IPS DF 6.9 (cell line): ENCODE results near the gene VCX3B.
"Not testable (repeated sequence)": the region's sequence is repeated elsewhere in the genome, so short reads cannot be mapped to it uniquely, and the experiment has no call there.

ENCODE experiments used
- DNase-seq: peaks from one replicate; pipeline ENCODE4 v3.0.0-alpha.2; 2013; ENCODE audit warnings: low read depth, low spot score
- H3K27ac ChIP-seq: one replicate; pipeline ENCODE4 v1.5.1; 2013; ENCODE audit warnings: low read length, control low read depth
- H3K27me3 ChIP-seq: 2 replicates; pipeline ENCODE4 v1.6.1; 2013; ENCODE audit warnings: mild to moderate bottlenecking, low read length; ENCODE audit not compliant: control insufficient read depth, insufficient read depth
- H3K36me3 ChIP-seq: 2 replicates; pipeline ENCODE4 v1.6.1; 2013; ENCODE audit warnings: low read length; ENCODE audit not compliant: control insufficient read depth, insufficient read depth
- H3K4me1 ChIP-seq: 2 replicates; pipeline ENCODE4 v1.6.1; 2013; ENCODE audit warnings: low read length; ENCODE audit not compliant: control insufficient read depth, insufficient read depth
- H3K4me3 ChIP-seq: 2 replicates; pipeline ENCODE4 v1.5.1; 2013; ENCODE audit warnings: mild to moderate bottlenecking, low read length
- H3K9me3 ChIP-seq: 2 replicates; pipeline ENCODE4 v1.6.1; 2013; ENCODE audit warnings: low read length, inconsistent platforms; ENCODE audit not compliant: control insufficient read depth, insufficient read depth
- WGBS: extraction: QIAGEN DNeasy Blood & Tissue Kit; methylation state at CpG from one replicate; pipeline ENCODE4 v1.1.7; 2013; ENCODE audit warnings: mixed read lengths, missing lambda C conversion rate; ENCODE audit not compliant: insufficient read length, insufficient coverage; 5-methylcytosine and 5-hydroxymethylcytosine counted together

VCX3B gene

GRCh38 chrX:8464530-8464929 lies at the start of gene VCX3B:
Gene VCX3B, plus strand, starts transcription at chrX:8464830. Its CDS starts 621 bp downstream, at chrX:8465451.
- DNase-seq, H3K4me3 ChIP-seq, H3K27me3 ChIP-seq, H3K4me1 ChIP-seq, H3K27ac ChIP-seq, H3K9me3 ChIP-seq, H3K36me3 ChIP-seq: not testable (repeated sequence)
- no CpG with 5 or more reads among the region's 3 CpGs for WGBS

- Histone ChIP-seq H3K4me3 (no peak overlapping the region), H3K27me3 (no peaks in the 10 kb centered on the region), H3K27ac (no peak overlapping the region), H3K36me3 (no peaks in the 10 kb centered on the region), H3K4me1 (no peaks in the 10 kb centered on the region), H3K9me3 (no peaks in the 10 kb centered on the region)
- WGBS = no CpG with 5 or more reads among the region's 4 CpGs
- no peak for DNase-seq
These were observed 46.3 kb upstream of the VCX3B start for GRCh38 chrX:8418301-8418700.

- H3K27ac ChIP-seq = no peak overlapping the region
- no peaks in the 10 kb centered on the region for H3K9me3 ChIP-seq
- H3K4me3 ChIP-seq = no peak overlapping the region
- H3K27me3 ChIP-seq = no peaks in the 10 kb centered on the region
- DNase-seq = no peak
- H3K36me3 ChIP-seq = no peaks in the 10 kb centered on the region
- H3K4me1 ChIP-seq = no peaks in the 10 kb centered on the region
- WGBS = no CpG with 5 or more reads among the region's 1 CpG
These were observed 39.7 kb upstream of the VCX3B start for GRCh38 chrX:8424912-8425311.

DNA sequence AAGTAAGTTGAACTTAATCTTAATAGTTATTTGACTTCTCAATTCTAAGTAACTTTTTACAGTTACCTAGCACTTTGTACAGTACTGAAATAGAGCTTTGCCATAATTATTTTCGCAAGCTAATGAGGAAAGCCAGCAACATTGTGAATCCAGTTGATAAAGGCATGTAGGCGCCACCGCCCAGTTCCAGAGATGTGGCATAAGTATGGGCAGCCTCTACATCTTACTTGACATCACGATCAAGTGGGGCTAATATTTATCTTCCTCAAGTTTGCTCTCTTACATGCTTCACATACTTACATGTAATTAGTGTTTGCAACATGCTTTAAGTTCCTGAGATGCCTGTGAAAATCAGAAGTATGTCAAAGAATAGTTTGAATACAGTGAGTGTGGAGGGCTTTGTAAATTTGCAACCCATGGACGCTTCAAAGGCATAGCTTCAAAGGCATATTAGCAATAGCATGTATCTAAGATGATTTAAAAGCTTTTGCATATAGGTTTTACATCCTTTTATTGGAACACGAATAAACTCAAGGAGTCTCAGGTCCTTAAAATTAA lies 34.9 kb upstream of the VCX3B start:
- Histone ChIP-seq H3K27ac (no peak overlapping the region), H3K4me1 (no peaks in the 10 kb centered on the region), H3K4me3 (no peak overlapping the region), H3K27me3 (no peaks in the 10 kb centered on the region), H3K9me3 (no peaks in the 10 kb centered on the region), H3K36me3 (no peaks in the 10 kb centered on the region)
- no CpG with 5 or more reads among the region's 6 CpGs for WGBS
- no peak for DNase-seq

DNA sequence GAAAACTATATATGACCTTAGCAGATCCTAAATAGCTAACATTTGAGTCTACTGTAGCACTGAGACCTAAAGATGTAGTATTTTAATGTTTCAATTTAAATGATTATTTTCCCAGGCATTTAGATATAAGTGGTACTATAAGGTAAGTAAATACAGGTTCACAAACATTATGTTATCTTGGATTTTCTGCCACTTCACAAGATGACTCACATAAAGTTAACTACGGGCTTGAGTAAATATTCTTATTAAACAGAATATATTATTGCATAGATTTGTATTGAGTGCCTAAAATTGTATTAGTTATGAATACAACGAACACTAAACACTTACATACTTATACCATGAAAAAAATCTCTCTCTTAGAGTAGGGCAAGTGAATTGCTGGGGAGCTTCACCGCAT lies 34.2 kb upstream of the VCX3B start:
- Histone ChIP-seq H3K27ac (no peak overlapping the region), H3K27me3 (no peaks in the 10 kb centered on the region), H3K4me1 (no peaks in the 10 kb centered on the region), H3K36me3 (no peaks in the 10 kb centered on the region), H3K4me3 (no peak overlapping the region), H3K9me3 (no peaks in the 10 kb centered on the region)
- DNase-seq = no peak
- WGBS = no CpG with 5 or more reads among the region's 3 CpGs

DNA sequence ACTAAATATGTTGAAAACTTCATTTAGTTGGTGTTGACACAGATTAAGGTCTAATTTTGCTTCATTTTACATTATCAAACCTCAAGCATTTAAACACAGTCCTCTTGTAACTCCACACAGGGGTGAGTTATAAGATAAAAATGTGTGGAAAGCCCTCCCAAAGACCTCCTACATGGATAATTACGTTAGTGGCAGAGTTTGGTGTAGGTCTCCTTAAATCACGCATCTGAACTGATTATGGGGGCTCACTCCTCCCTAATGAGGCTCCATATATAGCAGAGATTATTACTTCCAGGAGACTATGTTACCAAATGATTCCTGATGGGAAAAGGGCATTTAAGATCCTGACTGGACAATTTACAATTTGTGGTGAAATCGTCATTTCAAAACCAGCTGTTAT lies 32.2 kb upstream of the VCX3B start:
- H3K4me1 ChIP-seq = no peaks in the 10 kb centered on the region

GRCh38 chrX:8433109-8434062 lies 31.2 kb upstream of the VCX3B start:
- no peak overlapping the region for H3K4me3 ChIP-seq
- H3K36me3 ChIP-seq = no peaks in the 10 kb centered on the region
- WGBS = no CpG with 5 or more reads among the region's 3 CpGs
- no peak overlapping the region for H3K27ac ChIP-seq
- no peak for DNase-seq
- H3K9me3 ChIP-seq = no peaks in the 10 kb centered on the region
- H3K4me1 ChIP-seq = no peaks in the 10 kb centered on the region
- H3K27me3 ChIP-seq = no peaks in the 10 kb centered on the region

More for the DNA sequence above, 32.2 kb upstream of the VCX3B start:
- Histone ChIP-seq H3K4me3 (no peak overlapping the region), H3K9me3 (no peaks in the 10 kb centered on the region), H3K27ac (no peak overlapping the region), H3K27me3 (no peaks in the 10 kb centered on the region), H3K36me3 (no peaks in the 10 kb centered on the region)
- no CpG with 5 or more reads among the region's 3 CpGs for WGBS
- DNase-seq = no peak

- Histone ChIP-seq H3K9me3 (no peaks in the 10 kb centered on the region), H3K27ac (no peak overlapping the region), H3K4me3 (no peak overlapping the region), H3K27me3 (no peaks in the 10 kb centered on the region), H3K36me3 (no peaks in the 10 kb centered on the region), H3K4me1 (no peaks in the 10 kb centered on the region)
- no peak for DNase-seq
- no CpG with 5 or more reads among the region's 5 CpGs for WGBS
These were observed 17.3 kb upstream of the VCX3B start for GRCh38 chrX:8447368-8447767.

DNA sequence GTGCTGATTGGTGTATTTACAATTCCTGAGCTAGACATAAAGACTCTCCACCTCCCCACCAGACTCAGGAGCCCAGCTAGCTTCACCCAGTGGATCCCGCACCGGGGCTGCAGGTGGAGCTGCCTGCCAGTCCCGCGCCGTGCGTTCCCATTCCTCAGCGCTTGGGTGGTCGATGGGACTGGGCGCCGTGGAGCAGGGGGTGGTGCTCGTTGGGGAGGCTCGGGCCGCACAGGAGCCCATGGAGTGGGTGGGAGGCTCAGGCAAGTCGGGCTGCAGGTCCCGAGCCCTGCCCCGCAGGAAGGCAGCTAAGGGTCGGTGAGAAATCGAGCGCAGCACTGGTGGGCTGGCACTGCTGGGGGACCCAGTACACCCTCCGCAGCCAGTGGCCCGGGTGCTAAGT lies 12.3 kb upstream of the VCX3B start:
- H3K27me3 ChIP-seq, H3K4me3 ChIP-seq, H3K36me3 ChIP-seq, H3K27ac ChIP-seq, DNase-seq, H3K4me1 ChIP-seq, H3K9me3 ChIP-seq: not testable (repeated sequence)
- WGBS = no CpG with 5 or more reads among the region's 21 CpGs

- no peaks in the 10 kb centered on the region for H3K36me3 ChIP-seq
- H3K9me3 ChIP-seq = no peaks in the 10 kb centered on the region
- DNase-seq = no peak
- no peak overlapping the region for H3K27ac ChIP-seq
- no CpG with 5 or more reads among the region's 3 CpGs for WGBS
- H3K4me3 ChIP-seq = no peak overlapping the region
- no peaks in the 10 kb centered on the region for H3K27me3 ChIP-seq
- no peaks in the 10 kb centered on the region for H3K4me1 ChIP-seq
These were observed 11.0 kb upstream of the VCX3B start for GRCh38 chrX:8453611-8454010.
